Gastrocnemius medialis (tissue), 4 donors: ENCODE data around the gene MSRB3. TPM values are rescaled to one million over a fixed set of nuclear protein-coding genes. Genes with fewer than 3 reads are reported as not detected.

Experiments used
- ATAC-seq, 2 donors: fragments of 150-250 bp; one replicate each; pipeline ENCODE4 v1.9.1; 2016
- DNase-seq, 2 donors: peaks; one replicate each; pipeline ENCODE4 v3.0.0-alpha.2; 2019
- H3K27ac ChIP-seq, 4 donors: fragments of 200-600 bp; sonication (generic); 1 replicate in 1 of 4; 2 replicates in 3 of 4; pipeline ENCODE4 v1.5.1; 2016 to 2018; ENCODE audit warnings: mild to moderate bottlenecking in 2 of 4, moderate library complexity in 1 of 4
- H3K27me3 ChIP-seq, 3 donors: fragments of 200-600 bp; sonication (generic) in 2 of 3; 1 replicate in 1 of 3; 2 replicates in 2 of 3; pipeline versions ENCODE4 v1.5.1 to v1.6.0; 2016 to 2019; ENCODE audit warnings: mild to moderate bottlenecking in 1 of 3, moderate library complexity in 1 of 3
- H3K36me3 ChIP-seq, 2 donors: fragments of 200-600 bp; sonication (generic) in 1 of 2; one replicate each; pipeline ENCODE4 v1.5.1; 2017 to 2018
- H3K4me1 ChIP-seq, 2 donors: fragments of 200-600 bp; sonication (generic) in 1 of 2; one replicate each; pipeline ENCODE4 v1.5.1; 2016 to 2017; ENCODE audit warnings: mild to moderate bottlenecking in 2 of 2
- H3K4me3 ChIP-seq, 4 donors: fragments of 200-600 bp; sonication (generic) in 3 of 4; 1 replicate in 1 of 4; 2 replicates in 3 of 4; pipeline ENCODE4 v1.5.1; 2016 to 2019; ENCODE audit warnings: mild to moderate bottlenecking in 2 of 4
- H3K9me3 ChIP-seq, 3 donors: fragments of 200-600 bp; sonication (generic) in 2 of 3; 1 replicate in 1 of 3; 2 replicates in 2 of 3; pipeline ENCODE4 v1.5.1; 2016 to 2019
- POLR2A ChIP-seq, 2 donors: fragments of 450-650 bp; IDR thresholded peaks; one replicate each; pipeline ENCODE4 v1.6.1; 2017; ENCODE audit warnings: antibody characterized with exemption in 2 of 2, mild to moderate bottlenecking in 2 of 2, moderate library complexity in 2 of 2
- in situ Hi-C, 4 donors: fragments of 200-750 bp; cut with MboI; loops; one replicate each; pipeline versions ENCODE4 v1.15.0 to v1.8.0; 2017; ENCODE audit warnings: low sequenced_read_pairs in 4 of 4
- intact Hi-C: fragments of 100-400 bp; cut with DNase I; formaldehyde crosslinking; loops from one replicate; pipeline ENCODE4 v1.15.1; 2023; ENCODE audit warnings: low total_unique reads
- total RNA-seq, 4 donors: library from RNA; depleted of rRNA; stranded (reverse); fragments of >200 nt; gene quantifications; one replicate each; pipeline versions ENCODE4 v1.1.0 to v1.2.3, GENCODE V29; 2016
- TF ChIP-seq, protein P1 (sequence below), 5 experiments: fragments of 450-650 bp in 3 of 5; fragments of 200-600 bp in 2 of 5; sonication (generic) in 2 of 5; IDR thresholded peaks in 4 of 5; conservative IDR thresholded peaks in 1 of 5; 1 replicate in 4 of 5; 2 replicates in 1 of 5; pipeline ENCODE4 v1.5.1; 2016 to 2019; ENCODE audit warnings: antibody characterized with exemption in 5 of 5, mild to moderate bottlenecking in 3 of 5, moderate library complexity in 3 of 5

The MSRB3 gene
- 10 to 100 TPM; 29.0 to 59.0 (median 47.3) TPM for total RNA-seq

DNA sequence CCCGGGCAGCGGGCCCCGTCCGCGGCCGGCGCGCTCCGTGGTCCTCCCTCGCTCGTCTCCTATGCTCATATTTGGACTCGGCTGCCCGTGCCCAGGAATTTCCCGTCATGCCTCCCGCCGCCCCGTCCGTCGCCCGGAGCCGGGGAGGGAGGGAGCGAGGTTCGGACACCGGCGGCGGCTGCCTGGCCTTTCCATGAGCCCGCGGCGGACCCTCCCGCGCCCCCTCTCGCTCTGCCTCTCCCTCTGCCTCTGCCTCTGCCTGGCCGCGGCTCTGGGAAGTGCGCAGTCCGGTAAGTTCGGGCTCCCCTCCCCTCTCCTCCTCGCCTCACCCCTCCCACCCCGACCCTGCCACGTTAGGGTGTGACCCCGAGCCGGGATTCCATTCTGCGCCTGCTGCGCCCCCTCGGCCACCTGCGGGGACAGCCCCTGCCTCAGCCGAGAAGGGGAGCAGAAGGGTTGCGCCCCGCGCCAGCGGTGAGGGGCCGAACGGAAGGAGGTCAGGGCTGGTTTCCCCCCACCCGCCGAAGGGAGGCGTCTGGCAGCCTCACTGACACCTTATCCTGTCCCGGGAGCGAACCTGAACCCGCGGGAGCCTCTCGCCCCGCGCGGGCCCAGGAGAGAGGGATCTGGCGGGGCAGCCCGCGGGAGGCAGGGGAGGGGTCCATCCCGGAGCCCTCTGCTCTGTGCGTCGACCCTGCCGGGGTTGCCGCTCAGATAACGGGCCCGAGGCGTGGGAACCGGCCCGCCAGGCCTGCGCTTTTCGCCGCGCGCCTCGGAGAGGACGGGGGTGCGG, at the start of gene MSRB3:
Gene MSRB3, plus strand, starts transcription at position 108 of the 793 bp plus-strand sequence. CDS start 29,897 bp downstream, outside the sequence.
- TF ChIP-seq, protein P1, sequence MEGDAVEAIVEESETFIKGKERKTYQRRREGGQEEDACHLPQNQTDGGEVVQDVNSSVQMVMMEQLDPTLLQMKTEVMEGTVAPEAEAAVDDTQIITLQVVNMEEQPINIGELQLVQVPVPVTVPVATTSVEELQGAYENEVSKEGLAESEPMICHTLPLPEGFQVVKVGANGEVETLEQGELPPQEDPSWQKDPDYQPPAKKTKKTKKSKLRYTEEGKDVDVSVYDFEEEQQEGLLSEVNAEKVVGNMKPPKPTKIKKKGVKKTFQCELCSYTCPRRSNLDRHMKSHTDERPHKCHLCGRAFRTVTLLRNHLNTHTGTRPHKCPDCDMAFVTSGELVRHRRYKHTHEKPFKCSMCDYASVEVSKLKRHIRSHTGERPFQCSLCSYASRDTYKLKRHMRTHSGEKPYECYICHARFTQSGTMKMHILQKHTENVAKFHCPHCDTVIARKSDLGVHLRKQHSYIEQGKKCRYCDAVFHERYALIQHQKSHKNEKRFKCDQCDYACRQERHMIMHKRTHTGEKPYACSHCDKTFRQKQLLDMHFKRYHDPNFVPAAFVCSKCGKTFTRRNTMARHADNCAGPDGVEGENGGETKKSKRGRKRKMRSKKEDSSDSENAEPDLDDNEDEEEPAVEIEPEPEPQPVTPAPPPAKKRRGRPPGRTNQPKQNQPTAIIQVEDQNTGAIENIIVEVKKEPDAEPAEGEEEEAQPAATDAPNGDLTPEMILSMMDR (IDR thresholded peaks at IDR 0.05 in 4 of 5, conservative IDR thresholded peaks at IDR 0.05 in 1 of 5): peak in 1 of 5 experiments; percentile 24
- peak; percentile 67 to 69 for TF ChIP-seq POLR2A (IDR thresholded peaks at IDR 0.05)
- ATAC-seq: peak; percentile 91 to 95
- no peaks in the 10 kb centered on the region for H3K27me3 ChIP-seq
- DNase-seq: peak; percentile 58 to 78
- H3K27ac ChIP-seq: peak within 1 kb of the TSS; percentile 93 to 96 (median 94)
- intact Hi-C loops: loop anchor here (1.0 kb wide), 1 partner anchor 109 kb away; the partner anchor contains the start of gene LEMD3
- H3K9me3 ChIP-seq: no peaks in the 10 kb centered on the region
- H3K4me1 ChIP-seq: peaks cover 28 to 31% of the 10 kb centered on the region in 2 donors
- no peaks in the 10 kb centered on the region for H3K36me3 ChIP-seq
- H3K4me3 ChIP-seq: peak within 1 kb of the TSS; percentile 89 to 99 (median 96)
- in situ Hi-C loops: no loop called here

DNA sequence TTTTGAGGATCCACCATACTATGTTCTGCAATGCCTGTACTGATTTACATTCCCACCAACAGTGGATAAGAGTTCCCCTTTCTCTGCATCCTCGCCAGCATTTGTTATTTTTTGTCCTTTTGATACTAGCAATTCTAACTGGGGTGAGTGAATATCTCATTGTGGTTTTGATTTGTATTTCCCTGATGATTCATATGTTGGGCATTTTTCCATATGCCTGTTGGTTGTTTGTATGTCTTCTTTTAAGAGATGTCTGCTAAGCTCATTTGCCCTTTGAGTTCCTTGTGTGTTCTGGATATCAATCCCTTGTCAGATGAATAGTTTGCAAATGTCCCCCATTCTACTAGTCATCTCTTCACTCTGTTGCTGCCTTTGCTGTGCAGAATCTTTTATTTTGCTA, 49.0 kb upstream of the MSRB3 start:
- Histone ChIP-seq H3K9me3 (peaks cover 0 to 11% (median 4%) of the 10 kb centered on the region in 3 donors), H3K36me3 (peaks cover 0 to 12% of the 10 kb centered on the region in 2 donors), H3K4me1 (peaks cover 0 to 8% of the 10 kb centered on the region in 2 donors), H3K27me3 (no peaks in the 10 kb centered on the region), H3K4me3 (no peak overlapping the region), H3K27ac (no peak overlapping the region)
- DNase-seq (no peak), ATAC-seq (no peak)
- TF ChIP-seq POLR2A (IDR thresholded peaks at IDR 0.05): no peak
- TF ChIP-seq, protein P1 (IDR thresholded peaks at IDR 0.05 in 4 of 5, conservative IDR thresholded peaks at IDR 0.05 in 1 of 5): no peak
- in situ Hi-C loops: loop anchor here in 2 of 4 donors (25.0 kb wide), 1 partner anchor 342 kb away; no protein-coding TSS in a partner anchor
- intact Hi-C loops: no loop called here

DNA sequence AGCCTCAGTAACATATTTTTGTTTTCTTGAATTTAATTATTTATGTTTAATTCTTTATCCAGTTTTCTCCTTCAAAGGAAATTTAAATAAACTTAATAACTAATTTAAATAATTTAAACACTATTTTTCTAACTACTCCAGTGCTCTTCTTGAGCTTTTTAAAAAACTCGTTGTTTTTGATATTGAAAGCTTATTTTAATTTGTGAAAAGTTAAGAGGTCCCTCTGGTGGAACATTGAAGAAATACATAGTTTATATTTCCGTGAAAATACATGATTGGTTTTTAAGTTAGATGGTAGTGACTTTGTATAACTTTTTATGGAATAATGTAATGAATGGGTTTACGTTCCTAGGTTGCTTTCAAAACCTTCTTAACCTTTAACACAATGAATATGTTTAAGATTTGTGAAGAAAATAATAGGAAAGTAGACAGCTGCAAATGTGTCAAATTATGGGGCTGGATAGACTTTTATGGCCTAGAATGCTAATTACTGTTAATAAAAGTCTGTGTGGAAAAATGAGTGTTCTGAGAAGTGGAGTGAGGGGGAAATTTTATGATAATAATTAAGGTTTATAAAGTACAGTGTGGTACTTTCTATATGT, 45.9 kb upstream of the MSRB3 start:
- intact Hi-C loops: loop anchor here (5.0 kb wide), 1 partner anchor 340 kb away; no protein-coding TSS in a partner anchor
- ATAC-seq: no peak
- in situ Hi-C loops: loop anchor here in 3 of 4 donors (10.0 to 25.0 kb wide), 2 partner anchors 338 to 345 kb away; no protein-coding TSS in a partner anchor
- no peak overlapping the region for H3K27ac ChIP-seq
- TF ChIP-seq, protein P1 (IDR thresholded peaks at IDR 0.05 in 4 of 5, conservative IDR thresholded peaks at IDR 0.05 in 1 of 5): peak in 3 of 5 experiments; percentile 17 to 52 (median 39)
- no peak for TF ChIP-seq POLR2A (IDR thresholded peaks at IDR 0.05)
- H3K4me3 ChIP-seq: no peak overlapping the region
- peaks cover 0 to 8% of the 10 kb centered on the region in 2 donors for H3K4me1 ChIP-seq
- no peaks in the 10 kb centered on the region for H3K27me3 ChIP-seq
- peaks cover 0 to 12% of the 10 kb centered on the region in 2 donors for H3K36me3 ChIP-seq
- no peak for DNase-seq
- H3K9me3 ChIP-seq: peaks cover 0 to 8% (median 4%) of the 10 kb centered on the region in 3 donors

DNA sequence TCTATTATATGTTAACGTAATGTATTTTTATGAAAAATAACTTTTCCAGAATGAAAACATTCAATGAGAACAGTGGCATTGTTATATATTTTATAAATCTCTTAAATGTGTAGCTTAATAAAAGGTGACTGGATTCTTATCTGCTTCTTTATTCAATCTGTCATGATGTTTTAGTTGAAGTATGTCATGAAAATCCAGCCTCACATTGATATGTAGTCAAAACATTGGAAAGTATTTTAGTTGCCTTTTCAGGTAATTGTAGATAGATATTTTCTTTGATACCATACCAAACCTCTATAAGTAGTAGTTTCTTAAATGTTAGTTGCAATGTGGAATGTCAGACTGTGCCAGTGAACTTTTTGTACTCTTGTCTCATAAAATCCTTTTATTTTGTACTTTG, 41.3 kb upstream of the MSRB3 start:
- Histone ChIP-seq H3K9me3 (no peaks in the 10 kb centered on the region), H3K36me3 (peaks cover 0 to 16% of the 10 kb centered on the region in 2 donors), H3K27me3 (no peaks in the 10 kb centered on the region), H3K27ac (no peak overlapping the region), H3K4me3 (no peak overlapping the region), H3K4me1 (peaks cover 0 to 5% of the 10 kb centered on the region in 2 donors)
- DNase-seq (no peak), ATAC-seq (no peak)
- in situ Hi-C loops (loop anchor here in 3 of 4 donors (10.0 to 25.0 kb wide), 2 partner anchors 342 to 350 kb away; no protein-coding TSS in a partner anchor), intact Hi-C loops (no loop called here)
- no peak for TF ChIP-seq POLR2A (IDR thresholded peaks at IDR 0.05)
- TF ChIP-seq, protein P1 (IDR thresholded peaks at IDR 0.05 in 4 of 5, conservative IDR thresholded peaks at IDR 0.05 in 1 of 5): no peak
